ENCODE results near the gene COG1.

Gene COG1

GRCh38 chr17:73231841-73232586 is 39.2 kb downstream of the COG1 start:
- no peak for FAIRE-seq

- FAIRE-seq = no peak
Observed at GRCh38 chr17:73232587-73233373, 39.9 kb downstream of the COG1 start.

- no peak for FAIRE-seq
Observed at GRCh38 chr17:73234736-73235135, 41.9 kb downstream of the COG1 start.

GRCh38 chr17:73237714-73238113 is 44.9 kb downstream of the COG1 start:
- FAIRE-seq = no peak

GRCh38 chr17:73240561-73240960 is 47.7 kb downstream of the COG1 start:
- no peak for FAIRE-seq

- FAIRE-seq = no peak
Observed at GRCh38 chr17:73247726-73248125, 54.9 kb downstream of the COG1 start.

GRCh38 chr17:73248532-73248931 is 55.7 kb downstream of the COG1 start:
- FAIRE-seq = no peak

GRCh38 chr17:73249700-73250099 is 56.8 kb downstream of the COG1 start:
- no peak for FAIRE-seq

GRCh38 chr17:73250851-73251640 is 58.2 kb downstream of the COG1 start:
- FAIRE-seq = no peak

GRCh38 chr17:73251871-73252270 is 59.0 kb downstream of the COG1 start:
- no peak for FAIRE-seq

GRCh38 chr17:73255671-73256181 is 62.9 kb downstream of the COG1 start:
- FAIRE-seq = no peak

GRCh38 chr17:73256220-73256619 is 63.4 kb downstream of the COG1 start:
- no peak for FAIRE-seq

- FAIRE-seq = no peak
Observed at GRCh38 chr17:73257516-73257915, 64.7 kb downstream of the COG1 start.

All from islet of Langerhans (tissue), 1 donor.